ENCODE measurements around the gene SH2B2.

The SH2B2 gene

DNA sequence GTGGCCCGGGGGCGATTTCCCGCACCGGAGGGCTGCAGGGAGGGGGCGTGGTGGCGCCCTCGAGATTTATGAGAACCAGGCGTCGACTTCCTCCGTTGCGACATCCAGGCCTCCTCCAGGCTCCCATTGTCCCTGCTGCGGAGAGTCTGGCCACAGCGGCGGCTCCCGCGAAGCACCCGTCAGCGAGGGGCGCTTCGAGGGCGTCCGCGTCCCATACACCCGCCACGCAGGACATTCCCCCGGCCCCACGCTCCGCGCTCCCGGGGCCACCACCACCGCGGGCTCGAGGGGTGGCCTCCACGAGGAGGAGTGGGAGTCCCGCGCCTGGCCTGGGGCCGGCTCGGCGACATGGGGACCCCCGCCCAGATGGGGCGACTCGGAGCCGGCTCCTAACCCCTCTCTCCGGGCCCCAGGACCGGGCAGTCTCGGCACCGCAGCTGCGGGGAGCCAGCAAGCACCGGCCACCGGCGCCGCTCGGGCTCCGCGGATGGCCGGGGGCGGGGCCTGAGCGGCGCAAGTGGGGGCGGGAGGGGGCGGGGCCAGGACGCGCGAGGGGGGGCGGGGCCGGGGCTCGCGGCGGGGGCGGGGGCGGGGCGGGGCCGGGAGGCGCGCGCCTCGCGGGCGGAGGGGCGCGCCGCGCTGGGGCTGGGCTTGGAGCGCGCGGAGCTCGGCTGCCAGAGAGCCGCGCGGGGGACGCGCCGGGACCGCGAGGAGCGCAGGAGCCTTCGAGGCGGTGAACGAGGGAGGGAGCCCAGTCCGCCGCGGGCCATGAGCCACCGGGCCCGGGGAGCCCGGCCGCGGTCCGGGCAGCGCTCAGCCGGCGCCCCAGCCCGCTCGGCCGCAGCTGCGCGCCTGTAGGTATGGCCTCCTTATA lies at the start of gene SH2B2:
Gene SH2B2, plus strand, starts transcription at position 632 of the 874 bp plus-strand sequence. CDS start 13,683 bp downstream, outside the sequence.
- peak; percentile 85 for DNase-seq (ENCODE audit: low spot score)

DNA sequence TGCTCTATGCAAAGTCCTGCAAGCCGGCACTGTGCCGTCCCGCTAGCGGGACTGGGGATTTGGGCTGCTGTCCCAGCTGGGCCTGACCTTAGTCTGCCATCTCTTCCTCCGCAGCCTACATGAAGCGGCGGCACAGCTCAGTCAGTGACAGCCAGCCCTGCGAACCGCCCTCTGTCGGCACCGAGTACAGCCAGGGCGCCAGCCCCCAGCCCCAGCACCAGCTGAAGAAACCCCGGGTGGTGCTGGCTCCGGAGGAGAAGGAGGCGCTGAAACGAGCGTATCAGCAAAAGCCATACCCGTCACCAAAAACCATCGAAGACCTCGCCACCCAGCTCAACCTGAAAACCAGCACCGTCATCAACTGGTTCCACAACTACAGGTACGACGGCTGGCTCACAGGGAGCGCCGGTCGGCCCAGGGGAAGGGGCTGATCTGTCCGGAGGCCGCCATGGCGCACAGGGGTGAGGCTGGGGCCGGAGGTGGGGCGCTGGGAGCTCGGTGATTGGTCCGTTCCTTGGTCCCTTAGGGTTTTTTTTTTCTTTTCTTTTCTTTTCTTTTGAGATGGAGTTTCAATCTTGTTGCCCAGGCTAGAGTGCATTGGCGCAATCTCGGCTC lies 47.4 kb upstream of the SH2B2 start:
- DNase-seq (ENCODE audit: low spot score): no peak

DNA sequence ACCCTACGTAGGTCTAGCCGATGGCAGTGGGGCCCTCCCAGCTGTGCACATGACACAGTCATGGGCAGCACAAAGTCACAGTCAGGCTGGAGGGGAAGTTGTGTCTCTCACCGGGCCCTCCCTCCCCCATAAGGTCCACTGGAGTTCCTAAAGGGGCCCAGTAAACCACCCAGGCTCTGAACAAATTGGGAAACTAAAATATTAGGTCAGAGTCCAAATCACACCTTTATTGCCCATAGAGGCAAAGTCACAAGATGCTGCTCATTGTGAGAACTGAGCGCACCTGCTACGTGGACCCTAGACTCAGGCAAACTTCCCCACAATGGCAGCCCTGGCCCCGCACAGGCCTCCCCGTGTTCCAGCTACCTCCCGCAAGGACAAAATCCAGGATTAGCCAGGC lies 45.2 kb upstream of the SH2B2 start:
- DNase-seq (ENCODE audit: low spot score): no peak

DNA sequence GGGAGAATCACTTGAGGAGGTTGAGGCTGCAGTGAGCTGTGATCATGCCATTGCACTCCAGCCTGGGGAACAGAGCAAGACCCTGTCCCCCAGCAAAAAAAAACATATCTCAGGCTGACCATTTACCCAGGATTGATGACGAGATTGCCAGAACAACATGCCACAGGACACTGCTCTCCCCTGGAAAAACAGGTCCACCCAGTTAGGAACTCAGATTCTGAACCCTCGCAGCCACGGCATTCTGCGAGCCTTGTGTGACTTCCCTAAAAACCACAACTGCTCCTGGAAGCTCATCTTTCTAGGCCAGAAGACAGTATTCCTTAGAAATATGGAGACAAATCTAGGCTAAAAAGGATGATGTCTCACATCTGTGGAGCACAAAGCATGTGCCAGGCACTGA lies 42.1 kb upstream of the SH2B2 start:
- no peak for DNase-seq (ENCODE audit: low spot score)

DNA sequence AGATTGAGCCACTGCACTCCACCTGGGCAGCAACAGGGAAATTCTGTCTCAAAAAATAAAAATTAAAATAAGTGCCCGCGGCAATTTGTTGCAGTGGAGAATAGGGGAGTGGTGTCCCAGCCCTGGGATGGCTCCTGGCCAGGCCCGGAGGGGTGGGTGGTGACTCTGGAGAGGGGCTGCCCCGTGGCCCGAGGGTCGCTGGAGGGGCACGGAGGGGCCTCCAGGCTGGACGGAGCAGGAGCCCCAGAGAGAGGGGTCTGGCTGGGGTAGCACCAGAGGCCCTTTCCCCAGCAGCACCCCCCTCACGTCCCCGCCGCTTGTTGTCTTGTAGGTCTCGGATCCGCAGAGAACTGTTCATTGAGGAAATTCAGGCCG lies 38.6 kb upstream of the SH2B2 start:
- DNase-seq (ENCODE audit: low spot score): no peak

DNA sequence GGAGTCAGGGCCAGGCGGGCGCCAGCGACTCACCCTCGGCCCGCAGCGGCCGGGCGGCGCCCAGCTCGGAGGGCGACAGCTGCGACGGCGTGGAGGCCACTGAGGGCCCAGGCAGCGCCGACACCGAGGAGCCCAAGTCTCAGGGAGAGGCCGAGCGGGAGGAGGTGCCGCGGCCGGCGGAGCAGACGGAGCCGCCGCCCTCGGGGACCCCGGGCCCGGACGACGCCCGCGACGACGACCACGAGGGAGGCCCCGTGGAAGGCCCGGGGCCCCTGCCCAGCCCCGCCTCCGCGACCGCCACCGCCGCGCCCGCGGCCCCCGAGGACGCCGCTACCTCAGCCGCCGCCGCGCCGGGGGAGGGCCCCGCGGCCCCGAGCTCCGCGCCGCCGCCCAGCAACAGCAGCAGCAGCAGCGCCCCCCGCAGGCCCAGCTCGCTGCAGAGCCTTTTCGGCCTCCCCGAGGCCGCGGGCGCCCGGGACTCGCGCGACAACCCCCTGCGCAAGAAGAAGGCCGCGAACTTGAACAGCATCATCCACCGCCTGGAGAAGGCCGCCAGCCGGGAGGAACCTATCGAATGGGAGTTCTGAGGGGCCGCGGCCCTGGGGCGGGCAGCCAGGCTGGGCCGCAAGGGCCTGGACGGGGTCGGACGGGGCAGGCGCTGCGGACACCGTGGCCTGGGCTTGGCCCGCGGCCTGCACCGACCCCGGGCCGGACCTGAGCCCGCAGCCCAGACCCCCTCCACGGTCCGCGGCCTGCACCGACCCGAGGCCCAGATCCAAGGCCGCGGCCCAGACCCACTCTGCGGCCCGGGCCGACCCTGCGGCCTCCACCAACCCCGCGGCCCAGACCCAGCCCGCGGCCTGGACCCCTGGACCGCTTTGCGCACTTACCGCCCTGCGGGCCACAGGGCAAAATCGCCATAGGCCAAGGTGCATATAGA lies 37.9 kb upstream of the SH2B2 start:
- DNase-seq (ENCODE audit: low spot score): no peak

DNA sequence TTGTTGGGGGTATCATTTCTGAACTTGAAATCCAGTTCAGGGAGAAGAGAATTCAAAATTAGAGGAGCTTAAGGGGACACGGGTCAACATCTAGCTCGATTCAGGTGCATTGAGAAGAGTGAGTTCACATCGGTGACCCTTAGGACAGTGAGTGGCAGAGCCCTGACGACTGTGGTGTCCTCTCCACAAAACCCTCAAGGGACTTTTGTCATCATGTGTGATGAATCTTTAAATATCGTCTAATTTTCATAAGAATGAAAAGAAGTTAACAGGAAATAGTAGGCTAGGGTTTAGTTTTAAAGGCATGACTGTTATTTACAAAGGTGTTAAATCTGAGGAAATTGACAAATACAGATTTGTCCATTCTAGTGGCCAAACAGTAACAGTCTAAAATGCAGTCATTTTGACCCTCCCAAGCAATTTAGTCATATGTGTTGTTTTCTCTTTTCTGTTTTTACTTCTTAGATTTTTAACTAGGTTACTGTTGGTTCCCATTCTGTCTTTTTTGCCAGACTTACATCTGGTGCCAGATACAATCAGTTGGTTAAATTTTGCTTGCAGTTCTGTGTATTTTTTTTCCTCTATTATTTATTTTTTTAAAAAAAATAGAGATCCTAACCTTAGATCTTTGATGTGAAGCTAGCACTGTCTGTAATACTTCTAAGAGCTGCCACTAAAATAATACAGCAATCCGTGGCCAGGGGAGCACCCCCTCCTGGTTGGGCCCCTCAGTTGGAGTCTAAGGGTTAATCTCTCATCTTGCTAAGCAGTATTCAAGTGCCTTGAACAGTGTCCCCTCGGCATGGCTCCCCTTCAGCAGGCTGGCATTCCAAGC lies 34.9 kb upstream of the SH2B2 start:
- DNase-seq (ENCODE audit: low spot score): no peak

DNA sequence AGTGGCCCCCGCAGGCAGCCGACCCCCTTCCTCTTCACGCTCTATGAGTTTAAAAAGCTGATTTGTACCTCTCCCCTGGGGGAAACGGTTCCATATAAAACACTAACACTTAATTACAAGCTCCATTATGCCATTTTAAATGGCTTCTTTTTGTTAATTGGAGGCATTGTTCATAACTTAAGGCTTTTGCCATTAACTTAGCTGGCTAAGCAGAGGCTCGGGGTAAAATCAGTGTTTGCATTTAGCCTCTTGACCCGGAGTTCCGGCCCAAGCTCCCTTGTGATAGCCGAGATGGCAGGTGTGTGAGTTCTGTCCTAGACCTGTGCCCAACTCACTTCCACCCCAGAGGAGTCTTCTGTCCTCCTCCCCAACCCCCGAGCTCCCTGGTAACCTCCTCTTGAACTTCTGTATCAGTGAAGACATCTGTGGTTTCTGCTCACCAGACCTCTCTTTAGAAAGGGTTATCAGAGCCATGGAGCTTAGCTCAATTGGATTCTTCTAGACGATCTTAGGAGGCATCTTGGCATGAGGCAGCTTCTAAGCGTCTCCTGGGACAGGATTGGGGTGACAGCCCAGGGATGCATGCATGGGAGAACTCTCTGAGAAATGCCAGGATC lies 34.2 kb upstream of the SH2B2 start:
- DNase-seq (ENCODE audit: low spot score): no peak

DNA sequence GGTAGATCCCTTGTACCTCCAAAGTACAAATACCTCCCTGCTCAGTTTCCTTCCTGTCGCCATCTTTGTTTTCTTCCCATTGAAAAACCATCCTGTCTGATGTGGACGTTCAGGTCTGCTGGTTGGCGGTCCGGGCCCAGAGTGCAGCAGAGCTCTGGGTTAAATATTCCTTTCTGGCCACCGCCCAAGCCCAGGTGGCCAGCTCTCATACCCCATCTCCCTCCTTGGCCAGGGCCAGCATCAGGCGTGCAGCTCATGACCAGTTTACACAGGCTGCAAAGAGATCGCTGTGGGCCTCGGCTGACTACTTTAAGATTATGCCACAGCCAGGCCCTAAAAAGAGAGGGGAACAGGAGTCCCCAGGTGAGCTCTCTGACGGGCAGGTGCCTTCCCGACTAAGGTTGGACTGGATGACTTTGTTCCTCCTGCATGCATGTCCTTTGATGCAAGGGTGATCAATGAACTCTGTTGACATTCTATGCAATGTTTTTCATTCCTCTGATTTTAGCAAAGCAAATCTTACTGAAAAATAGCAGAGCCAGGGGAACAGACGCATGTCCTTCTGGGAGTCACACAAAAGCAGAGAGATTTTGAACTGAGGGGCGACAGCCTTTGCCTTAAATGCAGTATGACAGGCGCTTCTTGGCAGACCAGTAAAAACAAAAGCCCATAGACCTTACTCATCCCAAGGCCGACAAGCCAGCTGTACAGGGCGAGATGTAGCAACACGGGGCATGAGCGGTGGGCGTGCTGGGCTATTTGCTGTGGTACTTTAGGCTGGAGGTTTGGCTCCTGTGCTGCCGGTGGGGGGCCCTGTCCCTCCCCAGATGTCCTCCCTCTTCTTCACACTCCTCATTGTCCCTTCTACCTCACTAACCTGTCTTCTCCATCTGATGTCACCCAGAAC lies 33.3 kb upstream of the SH2B2 start:
- DNase-seq (ENCODE audit: low spot score): no peak

DNA sequence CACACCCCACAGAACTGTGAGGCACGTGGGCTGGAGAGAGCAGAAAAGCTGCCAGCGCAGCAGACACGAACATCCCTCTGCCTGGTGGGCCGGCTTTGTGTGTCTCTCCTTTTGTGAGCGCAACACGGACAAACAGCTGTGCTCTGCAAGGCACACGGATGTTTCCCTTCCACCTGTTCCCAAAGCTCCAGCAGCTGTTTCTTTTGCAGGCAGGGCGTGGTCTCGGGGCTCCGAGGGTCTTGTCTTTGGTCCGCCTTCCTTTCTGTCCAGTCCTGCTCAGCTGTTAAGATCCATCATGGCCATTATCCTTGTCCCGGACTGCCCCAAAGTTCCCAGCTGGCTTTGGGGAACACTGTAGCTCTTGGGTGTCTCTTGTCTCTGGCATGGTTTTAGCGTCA lies 32.7 kb upstream of the SH2B2 start:
- no peak for DNase-seq (ENCODE audit: low spot score)

DNA sequence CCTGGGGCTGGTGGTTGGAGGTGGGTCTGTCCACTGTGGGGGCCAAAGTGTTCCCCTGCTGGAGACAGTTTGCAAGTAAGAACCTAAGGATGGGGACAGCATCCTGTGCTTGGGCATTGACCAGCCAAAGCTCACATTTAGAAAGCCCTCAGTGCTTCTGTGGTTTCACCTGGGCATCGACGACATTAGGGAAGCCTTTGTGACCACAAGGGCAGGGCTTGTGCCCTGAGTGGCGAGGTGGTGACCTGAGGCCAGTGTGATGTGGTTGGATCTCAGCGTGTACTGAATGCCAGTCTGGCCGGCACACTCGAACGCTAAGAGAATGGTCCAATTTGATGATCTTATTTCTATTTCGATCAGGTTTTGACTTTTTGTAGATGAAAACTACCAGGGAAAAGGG lies 32.1 kb upstream of the SH2B2 start:
- DNase-seq (ENCODE audit: low spot score): no peak

DNA sequence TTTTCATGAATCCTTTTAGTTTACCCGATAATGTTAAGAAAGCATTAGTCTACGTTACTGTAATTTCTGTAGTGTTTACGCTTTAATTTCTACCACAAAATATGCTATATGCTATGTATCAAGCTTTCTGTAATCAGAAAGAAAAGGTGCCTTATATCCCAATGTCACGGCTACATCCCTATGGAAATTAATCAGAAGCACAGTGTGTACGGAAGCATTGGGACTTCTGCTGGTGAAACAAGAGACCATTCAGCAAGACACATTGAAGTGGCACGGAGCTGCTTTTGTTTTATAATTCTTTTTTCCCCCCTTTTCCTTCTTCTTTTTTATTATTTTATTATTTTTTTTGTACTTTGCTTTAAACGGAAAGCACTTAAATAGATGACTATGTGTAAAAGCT lies 31.2 kb upstream of the SH2B2 start:
- DNase-seq (ENCODE audit: low spot score): no peak

DNA sequence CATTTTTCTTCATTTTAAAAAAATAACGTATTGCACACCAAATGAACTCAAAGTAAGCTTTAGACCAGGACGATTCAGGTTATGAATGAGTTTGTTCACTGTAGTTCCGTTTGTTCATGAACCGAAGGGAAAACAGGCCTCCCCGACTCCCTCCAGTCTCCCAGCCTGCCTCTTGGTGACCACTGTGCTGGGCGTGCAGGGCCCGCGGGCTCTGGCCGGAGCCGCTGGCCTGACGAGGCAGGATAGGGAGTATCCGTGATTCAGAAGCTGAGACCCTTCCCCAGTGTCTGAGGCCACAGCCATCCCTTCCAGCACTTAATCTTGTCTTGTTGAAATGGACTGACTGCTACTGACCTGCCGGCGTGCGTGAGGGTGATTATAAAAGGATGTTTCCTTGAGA lies 30.8 kb upstream of the SH2B2 start:
- DNase-seq (ENCODE audit: low spot score): no peak

DNA sequence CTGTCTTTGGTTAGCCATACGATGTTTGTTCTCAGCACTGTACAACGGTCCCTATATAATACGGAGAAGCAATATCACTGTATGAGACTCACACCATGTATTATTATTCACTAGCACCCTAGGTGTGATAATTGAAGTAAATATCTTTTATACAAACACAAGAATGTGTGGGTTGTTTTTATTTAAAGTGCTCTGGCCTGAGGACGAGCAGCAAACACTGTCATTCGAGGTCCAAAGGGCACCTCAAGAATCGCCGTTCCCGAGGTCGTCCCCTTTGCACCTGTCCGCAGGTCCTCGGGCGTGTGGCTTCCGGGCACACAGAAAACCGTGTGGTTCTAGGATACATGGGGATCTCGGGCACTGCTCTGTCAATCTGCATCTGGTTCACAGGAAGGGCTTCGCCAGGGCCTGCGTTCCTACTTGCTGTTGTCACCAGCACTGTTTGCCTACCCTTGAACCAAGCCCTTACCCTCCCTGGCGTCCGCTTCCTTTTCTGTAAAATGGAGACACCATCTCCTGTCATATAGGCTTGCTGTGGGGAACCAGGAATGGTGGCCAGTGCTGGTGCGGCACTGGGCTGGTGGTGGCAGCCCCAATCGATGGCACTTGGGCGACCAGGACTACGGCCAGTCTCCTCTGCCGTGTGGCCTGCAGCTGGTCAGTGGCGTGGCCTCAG lies 28.5 kb upstream of the SH2B2 start:
- DNase-seq (ENCODE audit: low spot score): no peak

DNA sequence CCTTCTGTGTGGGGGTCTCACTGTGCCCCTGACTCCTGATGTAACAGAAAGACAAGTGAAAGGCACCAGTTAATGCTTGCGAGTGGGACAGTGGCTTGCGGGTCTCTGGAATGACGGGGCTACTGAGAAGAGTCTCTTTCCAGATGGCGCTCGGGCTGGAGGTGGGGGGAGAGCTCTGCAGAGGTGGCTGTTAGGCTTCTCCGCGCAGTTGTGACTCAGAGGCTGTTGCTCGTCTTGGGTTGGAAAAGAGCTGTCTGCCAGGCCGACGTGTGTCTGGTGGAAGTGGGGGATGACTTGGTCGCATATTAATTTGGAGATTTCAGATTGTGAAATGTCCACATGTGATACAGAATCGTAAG lies 27.9 kb upstream of the SH2B2 start:
- DNase-seq (ENCODE audit: low spot score): no peak

DNA sequence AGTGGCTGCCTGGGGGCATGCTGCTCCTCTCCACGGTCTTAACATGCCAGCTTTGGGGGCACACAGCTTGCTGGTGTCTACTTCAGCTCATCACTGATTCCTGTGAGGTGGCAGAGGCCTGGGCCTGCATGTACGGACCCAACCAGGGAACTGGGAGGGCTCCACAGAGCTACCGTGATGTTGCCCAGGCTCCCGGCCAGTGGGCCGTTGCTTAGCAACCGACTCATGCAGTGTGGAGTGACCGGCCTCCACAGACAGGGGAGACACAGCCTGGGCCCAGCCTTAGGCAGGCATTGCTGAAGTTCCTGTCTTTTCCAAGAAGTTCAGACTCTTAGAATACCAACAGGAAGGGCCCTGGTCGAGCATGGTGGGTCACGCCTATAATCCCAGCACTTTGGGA lies 25.8 kb upstream of the SH2B2 start:
- no peak for DNase-seq (ENCODE audit: low spot score)

DNA sequence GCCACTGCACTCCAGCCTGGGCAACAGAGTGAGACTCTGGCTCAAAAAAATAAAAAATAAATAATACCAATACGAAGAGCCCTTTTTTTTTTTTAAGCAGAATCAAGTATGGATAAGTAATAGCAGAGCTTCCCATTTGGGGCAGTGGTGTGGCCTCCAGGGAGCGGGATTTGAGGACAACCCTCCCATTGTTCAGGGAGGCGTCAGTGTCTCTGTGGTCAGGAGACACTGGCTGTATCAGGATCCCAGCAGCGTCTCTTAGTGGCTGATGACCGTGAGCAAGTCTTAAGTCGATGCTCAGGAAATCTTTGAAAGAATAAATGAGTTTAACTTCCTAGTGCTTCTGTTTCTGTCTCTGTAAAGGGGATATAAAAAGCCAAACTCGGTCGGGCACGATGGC lies 25.2 kb upstream of the SH2B2 start:
- DNase-seq (ENCODE audit: low spot score): no peak

DNA sequence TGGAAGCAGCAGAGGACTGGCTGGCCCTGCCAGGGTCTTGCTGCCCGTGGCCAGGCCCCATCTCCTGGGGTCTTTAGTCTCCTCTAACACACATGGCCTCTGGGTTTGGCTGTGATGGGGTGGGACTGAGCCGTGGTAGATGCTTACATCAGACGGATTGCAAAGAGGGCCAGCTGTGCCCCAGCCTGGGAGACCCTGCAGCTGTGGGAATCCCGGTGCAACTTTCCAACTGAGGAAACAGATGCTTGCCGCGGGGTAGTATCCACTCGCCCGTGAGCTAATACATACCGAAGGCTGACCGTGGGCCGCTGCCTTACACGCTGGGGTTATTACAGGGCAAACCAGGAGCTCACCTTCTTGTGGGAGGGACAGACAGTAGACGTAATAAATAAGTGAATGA lies 24.1 kb upstream of the SH2B2 start:
- no peak for DNase-seq (ENCODE audit: low spot score)

DNA sequence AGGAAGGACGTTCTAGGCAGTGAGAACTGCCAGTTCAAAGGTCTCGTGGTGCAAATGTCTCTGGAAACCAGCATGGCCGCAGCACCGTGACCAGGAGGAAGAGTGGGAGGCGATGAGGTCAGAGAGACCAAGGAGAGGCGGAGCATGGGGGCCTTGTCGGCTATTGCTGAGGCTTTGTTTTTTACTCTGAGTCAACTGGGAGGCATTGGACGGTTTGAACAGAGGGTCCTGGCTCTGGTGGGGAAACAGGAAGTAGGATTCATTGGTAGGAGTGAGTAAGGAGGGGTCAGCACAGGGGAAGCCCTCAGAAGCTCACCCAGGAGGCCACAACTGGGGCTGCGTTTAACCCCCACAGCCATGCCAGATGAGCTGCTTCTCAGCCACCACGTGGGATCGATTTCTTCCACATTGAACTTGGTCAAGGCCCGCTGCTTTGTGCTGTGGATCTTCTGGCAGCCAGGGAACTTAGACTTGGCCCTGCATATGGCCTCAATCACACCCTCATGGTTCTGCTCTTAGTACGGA lies 22.2 kb upstream of the SH2B2 start:
- DNase-seq (ENCODE audit: low spot score): no peak

DNA sequence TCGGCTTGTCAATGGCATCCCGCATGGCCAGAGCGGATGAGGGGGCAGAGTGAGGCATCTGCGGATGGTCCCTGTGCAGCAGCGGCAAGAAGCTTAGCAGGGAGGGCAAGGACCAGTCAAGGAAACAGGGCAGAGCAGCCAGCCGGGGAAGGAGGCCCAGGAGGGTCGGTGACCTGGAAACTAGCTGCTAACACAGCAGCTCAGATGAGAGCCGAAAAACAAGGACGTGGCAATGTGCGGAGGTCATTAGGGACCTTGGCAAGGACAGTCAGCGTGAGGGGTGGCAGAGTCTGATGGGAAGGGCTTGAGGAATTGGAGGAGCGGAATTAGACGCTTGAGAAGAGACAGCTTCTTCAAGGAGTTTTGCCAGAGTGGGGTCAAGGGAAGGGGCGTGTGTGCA lies 20.1 kb upstream of the SH2B2 start:
- no peak for DNase-seq (ENCODE audit: low spot score)
